ENCODE measurements around the gene PHLDA2. TPM values are rescaled to one million over a fixed set of nuclear protein-coding genes. Genes with fewer than 3 reads are reported as not detected.

The PHLDA2 gene
- total and polyA plus RNA-seq, 9 of the 15 experiments (the other 6 are each of a cell fraction or from before 2014, with no cell fraction given): 0.43 to 42.4 (median 4.7) TPM

GRCh38 chr11:2929531-2929949 is 320 bp upstream of the PHLDA2 start (continued):
- no peak for TF ChIP-seq ETV1 (tag; conservative IDR thresholded peaks at IDR 0.05; ENCODE audit: low read depth)
- no peak for TF ChIP-seq ZNF717 (CRISPR knock-in tag; IDR thresholded peaks at IDR 0.05)
- no peak for TF ChIP-seq SRSF9 (IDR thresholded peaks at IDR 0.05; ENCODE audit: borderline replicate concordance, low read depth, low read length)
- peak; percentile 78 for TF ChIP-seq POLR2G (IDR thresholded peaks at IDR 0.05; ENCODE audit: low read depth, low read length)
- TF ChIP-seq TBL1XR1 (IDR thresholded peaks at IDR 0.05; ENCODE audit: low read length in 2 of 2): no peak
- peak in 1 of 2 experiments; percentile 69; a peak in 2 of 4 replicates for TF ChIP-seq MAZ (CRISPR knock-in tag; conservative IDR thresholded peaks at IDR 0.05 in 1 of 2, IDR thresholded peaks at IDR 0.05 in 1 of 2)
- TF ChIP-seq ZNF589 (CRISPR knock-in tag; IDR thresholded peaks at IDR 0.05; ENCODE audit: low read depth): no peak
- no peak for TF ChIP-seq ZBTB5 (IDR thresholded peaks at IDR 0.05)
- no peak for TF ChIP-seq STAT6 (CRISPR knock-in tag; IDR thresholded peaks at IDR 0.05)
- TF ChIP-seq ZBTB7A (IDR thresholded peaks at IDR 0.05; ENCODE audit: borderline replicate concordance, control insufficient read depth, low read depth, low read length): peak; percentile 56; the same call in 1 of the 2 replicates
- TF ChIP-seq SMC3 (conservative IDR thresholded peaks at IDR 0.05; ENCODE audit: insufficient read depth, low read depth, low read length): no peak
- TF ChIP-seq CREM (IDR thresholded peaks at IDR 0.05; ENCODE audit: low read depth): no peak
- no peak for TF ChIP-seq HDAC3 (IDR thresholded peaks at IDR 0.05; ENCODE audit: borderline replicate concordance, partially characterized antibody)
- TF ChIP-seq MXD1 (CRISPR knock-in tag; IDR thresholded peaks at IDR 0.05; ENCODE audit: borderline replicate concordance, poor library complexity, severe bottlenecking): no peak
- TF ChIP-seq TAF9B (IDR thresholded peaks at IDR 0.05; ENCODE audit: partially characterized antibody): no peak
- TF ChIP-seq ZBTB9 (CRISPR knock-in tag; IDR thresholded peaks at IDR 0.05): peak; percentile 30; the same call in 1 of the 2 replicates
- TF ChIP-seq E2F6 (IDR thresholded peaks at IDR 0.05; ENCODE audit: borderline replicate concordance in 1 of 2, extremely low read depth in 1 of 2, insufficient read depth in 1 of 2, insufficient read length in 1 of 2, low read depth in 1 of 2, low read length in 1 of 2, poor library complexity in 1 of 2, severe bottlenecking in 1 of 2): no peak
- TF ChIP-seq FOXP1 (CRISPR knock-in tag; IDR thresholded peaks at IDR 0.05): no peak
- TF ChIP-seq DACH1 (IDR thresholded peaks at IDR 0.05; ENCODE audit: partially characterized antibody): no peak

Data from K562 (cell line).